A673 (cell line): ENCODE results near the gene SLC26A6. TPM values are rescaled to one million over a fixed set of nuclear protein-coding genes. Genes with fewer than 3 reads are reported as not detected.
A peak's percentile ranks its signal among the peaks of the same experiment; 100 is the strongest.

Experiments used
- BruUV-seq: library from RNA; stranded (reverse); fragments of 400-500 nt; replicated peaks from 2 replicates; lab custom pipeline; 2021; lab: Mats Ljungman, UMichigan
- CTCF ChIA-PET: fragments of 300-600 bp; sonication (Branson Sonifier 250); formaldehyde crosslinking; loops from one replicate; lab custom pipeline; 2022; ENCODE audit warnings: antibody characterized with exemption; lab: Charles Lee
- POLR2A ChIA-PET: fragments of 300-600 bp; sonication (Branson Sonifier 250); formaldehyde crosslinking; loops from one replicate; lab custom pipeline; 2022; ENCODE audit warnings: antibody characterized with exemption; ENCODE audit not compliant: low non-redundant PET; lab: Charles Lee
- DNase-seq: peaks from one replicate; pipeline ENCODE4 v3.0.0-alpha.2; 2015; ENCODE audit warnings: low spot score
- H3K27ac ChIP-seq: fragments of 200-600 bp; sonication (generic); 2 replicates; pipeline ENCODE4 v1.5.1; 2016; ENCODE audit warnings: mixed run types, low read depth, mild to moderate bottlenecking, mixed read lengths, antibody characterized with exemption, low read length; ENCODE audit not compliant: poor library complexity, severe bottlenecking
- H3K27me3 ChIP-seq: fragments of 200-600 bp; sonication (generic); replicated peaks from 2 replicates; pipeline ENCODE4 v1.6.1; 2017; ENCODE audit warnings: mixed run types, low read depth, mild to moderate bottlenecking, mixed read lengths, antibody characterized with exemption, low read length; ENCODE audit not compliant: insufficient read depth, poor library complexity
- H3K36me3 ChIP-seq: fragments of 200-600 bp; sonication (generic); 2 replicates; pipeline ENCODE4 v1.6.1; 2016; ENCODE audit warnings: mixed run types, mild to moderate bottlenecking, mixed read lengths, antibody characterized with exemption, low read length; ENCODE audit not compliant: insufficient read depth, poor library complexity, severe bottlenecking
- H3K4me1 ChIP-seq: fragments of 200-600 bp; sonication (generic); 2 replicates; pipeline ENCODE4 v1.6.1; 2017; ENCODE audit warnings: mixed run types, mild to moderate bottlenecking, mixed read lengths, antibody characterized with exemption, low read length; ENCODE audit not compliant: insufficient read depth, poor library complexity, severe bottlenecking
- H3K4me3 ChIP-seq: fragments of 200-600 bp; sonication (generic); 2 replicates; pipeline ENCODE4 v1.5.1; 2016; ENCODE audit warnings: low read depth, mixed run types, mild to moderate bottlenecking, mixed read lengths, low read length; ENCODE audit not compliant: poor library complexity, severe bottlenecking
- H3K9me3 ChIP-seq: fragments of 200-600 bp; sonication (generic); 2 replicates; pipeline ENCODE4 v1.6.1; 2016; ENCODE audit warnings: mixed run types, low read depth, mild to moderate bottlenecking, mixed read lengths, antibody characterized with exemption, low read length; ENCODE audit not compliant: poor library complexity, severe bottlenecking
- CTCF ChIP-seq: fragments of 300-800, 200-600 bp; sonication (generic); conservative IDR thresholded peaks from 2 replicates; pipeline ENCODE4 v1.5.1; 2017; ENCODE audit warnings: low read depth, mild to moderate bottlenecking, antibody characterized with exemption, low read length, moderate library complexity, mixed read lengths
- EZH2 ChIP-seq: fragments of 200-600 bp; sonication (generic); IDR thresholded peaks from 2 replicates; pipeline ENCODE4 v1.6.1; 2017; ENCODE audit warnings: borderline replicate concordance, low read depth, mild to moderate bottlenecking, mixed read lengths, antibody characterized with exemption, low read length; ENCODE audit not compliant: poor library complexity, severe bottlenecking
- intact Hi-C: fragments of 100-400 bp; cut with micrococcal nuclease; formaldehyde crosslinking; loops from one replicate; pipeline ENCODE4 v1.10.0; 2022; ENCODE audit not compliant: unreplicated experiment
- total RNA-seq: library from RNA; stranded (reverse); gene quantifications from 2 replicates; pipeline ENCODE4 v1.2.3, GENCODE V29; 2021

SLC26A6 gene
- total RNA-seq, 1 experiment from 2014 or later: 12.6 TPM

DNA sequence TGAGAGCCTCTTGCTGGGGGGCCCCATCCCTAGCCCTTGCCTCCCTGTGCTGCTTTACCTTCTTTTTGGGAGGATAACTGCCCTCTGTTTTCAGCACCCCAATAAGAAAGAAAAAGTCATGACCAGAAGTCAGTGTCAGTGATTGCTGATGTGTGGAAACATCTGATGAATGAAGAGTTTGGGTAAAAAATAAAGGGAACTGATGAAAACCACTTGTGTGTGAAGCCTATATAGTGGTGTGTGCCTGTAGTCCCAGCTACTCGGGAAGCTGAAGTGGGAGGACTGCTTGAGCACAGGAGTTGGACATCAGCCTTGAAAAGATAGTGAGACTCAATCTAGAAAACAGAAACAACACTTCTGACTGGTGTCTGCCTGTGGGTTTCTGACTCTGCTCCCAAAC lies 37.3 kb upstream of the SLC26A6 start:
- H3K4me3 ChIP-seq: no peak overlapping the region
- no peak for DNase-seq
- CTCF ChIA-PET: no interaction called here
- no TSS peak for BruUV-seq
- TF ChIP-seq EZH2 (no peak), CTCF (no peak)
- no peaks in the 10 kb centered on the region for H3K27me3 ChIP-seq
- no peaks in the 10 kb centered on the region for H3K36me3 ChIP-seq
- POLR2A ChIA-PET: no interaction called here
- no peak overlapping the region for H3K27ac ChIP-seq
- H3K4me1 ChIP-seq: no peaks in the 10 kb centered on the region
- intact Hi-C loops: no loop called here
- H3K9me3 ChIP-seq: no peaks in the 10 kb centered on the region

GRCh38 chr3:48664929-48665328 lies 29.7 kb upstream of the SLC26A6 start:
- Histone ChIP-seq H3K27me3 (no peaks in the 10 kb centered on the region), H3K4me3 (no peak overlapping the region), H3K9me3 (no peaks in the 10 kb centered on the region), H3K36me3 (no peaks in the 10 kb centered on the region), H3K4me1 (no peaks in the 10 kb centered on the region), H3K27ac (no peak overlapping the region)
- ChIA-PET CTCF (interaction anchor here (0.6 to 0.7 kb wide), 2 partner anchors 121 to 799 kb away, joined by 3 to 8 read pairs; no protein-coding TSS in a partner anchor), POLR2A (no interaction called here)
- TF ChIP-seq EZH2 (no peak), CTCF (no peak)
- no peak for DNase-seq
- BruUV-seq: no TSS peak
- intact Hi-C loops: no loop called here

- no TSS peak for BruUV-seq
- H3K27me3 ChIP-seq: no peaks in the 10 kb centered on the region
- no peaks in the 10 kb centered on the region for H3K4me1 ChIP-seq
- DNase-seq: no peak
- no peaks in the 10 kb centered on the region for H3K9me3 ChIP-seq
- H3K27ac ChIP-seq: no peak overlapping the region
- intact Hi-C loops: no loop called here
- POLR2A ChIA-PET: no interaction called here
- TF ChIP-seq CTCF: no peak
- no peak for TF ChIP-seq EZH2
- CTCF ChIA-PET: interaction anchor here (0.6 kb wide), 1 partner anchor 121 kb away, joined by 3 read pairs; no protein-coding TSS in a partner anchor
- H3K36me3 ChIP-seq: no peaks in the 10 kb centered on the region
- H3K4me3 ChIP-seq: peak overlapping the region; percentile 56
Measured at GRCh38 chr3:48664313-48664644, 29.0 kb upstream of the SLC26A6 start.
